H9 (cell line): ENCODE data around the gene TIFAB. TPM values are rescaled to one million over a fixed set of nuclear protein-coding genes. Genes with fewer than 3 reads are reported as not detected.

Experiments used
- DNase-seq: peaks from one replicate; pipeline ENCODE4 v3.0.0-alpha.2; 2017
- H2AFZ ChIP-seq: one replicate; pipeline ENCODE4 v1.6.1; 2013; ENCODE audit warnings: mild to moderate bottlenecking, low read length, control low read depth, moderate library complexity
- H2AK5ac ChIP-seq: 2 replicates; pipeline ENCODE4 v1.6.1; 2013; ENCODE audit warnings: low read length, control low read depth, mixed read lengths; ENCODE audit not compliant: insufficient read length
- H2BK120ac ChIP-seq: one replicate; pipeline ENCODE4 v1.6.1; 2013; ENCODE audit warnings: low read depth, mild to moderate bottlenecking, low read length, control low read depth, inconsistent platforms; ENCODE audit not compliant: poor library complexity, severe bottlenecking
- H2BK12ac ChIP-seq: 2 replicates; pipeline ENCODE4 v1.6.1; 2013; ENCODE audit warnings: low read length, control low read depth, mixed read lengths, low read depth; ENCODE audit not compliant: insufficient read length
- H2BK15ac ChIP-seq: 2 replicates; pipeline ENCODE4 v1.6.1; 2013; ENCODE audit warnings: low read depth, low read length, control low read depth
- H2BK20ac ChIP-seq: one replicate; pipeline ENCODE4 v1.6.1; 2013; ENCODE audit warnings: low read depth, mild to moderate bottlenecking, low read length, control low read depth, inconsistent platforms; ENCODE audit not compliant: poor library complexity, severe bottlenecking
- H2BK5ac ChIP-seq: 2 replicates; pipeline ENCODE4 v1.6.1; 2013; ENCODE audit warnings: low read length, control low read depth, mixed read lengths; ENCODE audit not compliant: insufficient read length
- H3K14ac ChIP-seq: 2 replicates; pipeline ENCODE4 v1.6.1; 2013; ENCODE audit warnings: low read length, control low read depth; ENCODE audit not compliant: insufficient read depth
- H3K18ac ChIP-seq: 2 replicates; pipeline ENCODE4 v1.6.1; 2013; ENCODE audit warnings: low read depth, mild to moderate bottlenecking, mixed read lengths, low read length, control low read depth; ENCODE audit not compliant: insufficient read length
- H3K23ac ChIP-seq: 2 replicates; pipeline ENCODE4 v1.6.1; 2013; ENCODE audit warnings: low read length, control low read depth, mixed read lengths, low read depth; ENCODE audit not compliant: insufficient read length
- H3K23me2 ChIP-seq: 2 replicates; pipeline ENCODE4 v1.6.1; 2013; ENCODE audit warnings: low read depth, mild to moderate bottlenecking, mixed read lengths, low read length, control low read depth; ENCODE audit not compliant: insufficient read length, poor library complexity, severe bottlenecking
- H3K27ac ChIP-seq: 2 replicates; pipeline ENCODE4 v1.5.1; 2013; ENCODE audit warnings: low read length, control low read depth, mixed read lengths, low read depth; ENCODE audit not compliant: insufficient read length
- H3K27me3 ChIP-seq: 2 replicates; pipeline ENCODE4 v1.6.1; 2013; ENCODE audit warnings: low read length, control low read depth, inconsistent platforms; ENCODE audit not compliant: insufficient read depth
- H3K4ac ChIP-seq: 2 replicates; pipeline ENCODE4 v1.6.1; 2013; ENCODE audit warnings: low read depth, mild to moderate bottlenecking, control low read depth, inconsistent platforms, low read length, moderate library complexity
- H3K4me1 ChIP-seq: 2 replicates; pipeline ENCODE4 v1.6.1; 2013; ENCODE audit warnings: low read length, control low read depth, inconsistent platforms; ENCODE audit not compliant: insufficient read depth
- H3K4me2 ChIP-seq: 2 replicates; pipeline ENCODE4 v1.6.1; 2013; ENCODE audit warnings: low read length, control low read depth, mixed read lengths; ENCODE audit not compliant: insufficient read length, insufficient read depth
- H3K56ac ChIP-seq: 2 replicates; pipeline ENCODE4 v1.6.1; 2013; ENCODE audit warnings: low read depth, mild to moderate bottlenecking, mixed read lengths, low read length, control low read depth; ENCODE audit not compliant: insufficient read length
- H3K79me1 ChIP-seq: 2 replicates; pipeline ENCODE4 v1.6.1; 2013; ENCODE audit warnings: low read depth, mild to moderate bottlenecking, moderate library complexity, low read length, control low read depth, inconsistent platforms; ENCODE audit not compliant: insufficient read depth, poor library complexity, severe bottlenecking
- H3K79me2 ChIP-seq: 2 replicates; pipeline ENCODE4 v1.6.1; 2013; ENCODE audit warnings: low read length, control low read depth, inconsistent platforms; ENCODE audit not compliant: insufficient read depth
- H3K9ac ChIP-seq: 2 replicates; pipeline ENCODE4 v1.6.1; 2013; ENCODE audit warnings: low read length, control low read depth, mixed read lengths; ENCODE audit not compliant: insufficient read length; ENCODE audit errors: extremely low read depth
- H3K9me3 ChIP-seq: one replicate; pipeline ENCODE4 v1.6.1; 2013; ENCODE audit warnings: low read depth, low read length, inconsistent platforms; ENCODE audit not compliant: control insufficient read depth
- H3T11ph ChIP-seq: one replicate; pipeline ENCODE4 v1.6.1; 2013; ENCODE audit warnings: mild to moderate bottlenecking, low read length, control low read depth, inconsistent platforms
- H4K20me1 ChIP-seq: one replicate; pipeline ENCODE4 v1.6.1; 2013; ENCODE audit not compliant: control insufficient read depth, insufficient read length, insufficient read depth
- H4K5ac ChIP-seq: 2 replicates; pipeline ENCODE4 v1.6.1; 2013; ENCODE audit warnings: low read depth, mild to moderate bottlenecking, mixed read lengths, low read length, control low read depth; ENCODE audit not compliant: insufficient read length
- H4K8ac ChIP-seq: replicated peaks from 2 replicates; pipeline ENCODE4 v1.6.1; 2013; ENCODE audit warnings: low read length, control low read depth, mixed read lengths, low read depth; ENCODE audit not compliant: insufficient read length
- H4K91ac ChIP-seq: 2 replicates; pipeline ENCODE4 v1.6.1; 2013; ENCODE audit warnings: low read depth, mild to moderate bottlenecking, moderate library complexity, mixed read lengths, low read length, control low read depth; ENCODE audit not compliant: insufficient read length
- H3K27ac Mint-ChIP-seq, 3 experiments: 2 replicates in 2 of 3; 3 replicates in 1 of 3; pipeline ENCODE4 v1.8.0; 2020 to 2021; ENCODE audit warnings: mixed read lengths in 3 of 3, mild to moderate bottlenecking in 1 of 3, moderate library complexity in 1 of 3
- H3K27me3 Mint-ChIP-seq: 2 replicates; pipeline ENCODE4 v1.8.0; 2021; ENCODE audit warnings: low read depth, mild to moderate bottlenecking, moderate library complexity, mixed read lengths
- H3K36me3 Mint-ChIP-seq, 3 experiments: 2 replicates in 2 of 3; 3 replicates in 1 of 3; pipeline ENCODE4 v1.8.0; 2020 to 2021; ENCODE audit warnings: low read depth in 3 of 3, mixed read lengths in 3 of 3; ENCODE audit not compliant: insufficient read depth in 1 of 3
- H3K4me1 Mint-ChIP-seq, 2 experiments: 2 replicates each; pipeline ENCODE4 v1.8.0; 2020; ENCODE audit warnings: mixed read lengths in 2 of 2
- H3K4me3 Mint-ChIP-seq, 2 experiments: 2 replicates in 1 of 2; 3 replicates in 1 of 2; pipeline ENCODE4 v1.8.0; 2020 to 2021; ENCODE audit warnings: mild to moderate bottlenecking in 2 of 2, mixed read lengths in 2 of 2, moderate library complexity in 1 of 2
- H3K9me3 Mint-ChIP-seq, 2 experiments: 2 replicates in 1 of 2; 3 replicates in 1 of 2; pipeline ENCODE4 v1.8.0; 2020; ENCODE audit warnings: mild to moderate bottlenecking in 2 of 2, mixed read lengths in 2 of 2, moderate library complexity in 1 of 2
- CTCF ChIP-seq: fragments of 200-600 bp; sonication (generic); conservative IDR thresholded peaks from 3 replicates; pipeline ENCODE4 v1.8.0; 2021; ENCODE audit warnings: antibody characterized with exemption, mild to moderate bottlenecking
- WGBS: extraction: QIAGEN DNeasy Blood & Tissue Kit; methylation state at CpG from one replicate; pipeline ENCODE4 v1.1.7; 2013; ENCODE audit warnings: missing lambda C conversion rate, low lambda C conversion rate, mixed read lengths; ENCODE audit not compliant: insufficient read length; ENCODE audit errors: extremely low coverage; 5-methylcytosine and 5-hydroxymethylcytosine counted together
- total RNA-seq: library from RNA; stranded (reverse); gene quantifications from 2 replicates; pipeline ENCODE4 v1.2.1, GENCODE V29; 2021

The TIFAB gene
- total RNA-seq, 1 experiment from 2014 or later: not detected

- Histone ChIP-seq H3K23me2 (peaks cover 5% of the 10 kb centered on the region), H3K79me2 (no peaks in the 10 kb centered on the region), H2AFZ (no peak overlapping the region), H3K4me1 (no peaks in the 10 kb centered on the region), H3K4me2 (peak overlapping the region; percentile 95), H3K27me3 (peaks cover 56% of the 10 kb centered on the region), H4K91ac (no peak overlapping the region), H3K79me1 (no peaks in the 10 kb centered on the region), H3K4ac (no peak overlapping the region), H3T11ph (no peak overlapping the region), H4K8ac (no peak overlapping the region), H4K20me1 (no peaks in the 10 kb centered on the region), H3K14ac (no peak overlapping the region), H2AK5ac (no peak overlapping the region), H2BK15ac (no peak overlapping the region), H2BK120ac (no peak overlapping the region), H3K23ac (no peak overlapping the region), H3K18ac (no peak overlapping the region), H3K9me3 (no peaks in the 10 kb centered on the region), H4K5ac (no peak overlapping the region), H2BK12ac (no peak overlapping the region), H2BK20ac (no peak overlapping the region), H3K56ac (no peak overlapping the region), H2BK5ac (no peak overlapping the region), H3K9ac (no peak overlapping the region), H3K27ac (no peak overlapping the region)
- Mint-ChIP-seq H3K27me3 (peaks cover 100% of the 10 kb centered on the region), H3K9me3 (peaks cover 0 to 2% of the 10 kb centered on the region in 2 experiments; a peak in 1 of 5 replicates), H3K4me1 (peaks cover 15 to 16% of the 10 kb centered on the region in 2 experiments), H3K4me3 (peak overlapping the region; percentile 52 to 84), H3K36me3 (no peaks in the 10 kb centered on the region; a peak in 1 of 7 replicates), H3K27ac (no peak overlapping the region; a peak in 1 of 7 replicates)
- peak; percentile 92 for TF ChIP-seq CTCF
- no CpG with 5 or more reads among the region's 43 CpGs for WGBS
- peak; percentile 86 for DNase-seq
Observed at GRCh38 chr5:135466178-135467050, 14.3 kb upstream of the TIFAB start.
